ENCODE measurements around the gene KLHDC3.
A peak's percentile ranks its signal among the peaks of the same experiment; 100 is the strongest.
"Not testable (repeated sequence)": the region's sequence is repeated elsewhere in the genome, so short reads cannot be mapped to it uniquely, and the experiment has no call there.

Gene KLHDC3

GRCh38 chr6:43029120-43029519 is 15.1 kb downstream of the KLHDC3 start:
- DNase-seq (ENCODE audit: low spot score) = no peak

- no peak for DNase-seq (ENCODE audit: low spot score)
Observed at GRCh38 chr6:43032326-43032725, 18.3 kb downstream of the KLHDC3 start.

DNA sequence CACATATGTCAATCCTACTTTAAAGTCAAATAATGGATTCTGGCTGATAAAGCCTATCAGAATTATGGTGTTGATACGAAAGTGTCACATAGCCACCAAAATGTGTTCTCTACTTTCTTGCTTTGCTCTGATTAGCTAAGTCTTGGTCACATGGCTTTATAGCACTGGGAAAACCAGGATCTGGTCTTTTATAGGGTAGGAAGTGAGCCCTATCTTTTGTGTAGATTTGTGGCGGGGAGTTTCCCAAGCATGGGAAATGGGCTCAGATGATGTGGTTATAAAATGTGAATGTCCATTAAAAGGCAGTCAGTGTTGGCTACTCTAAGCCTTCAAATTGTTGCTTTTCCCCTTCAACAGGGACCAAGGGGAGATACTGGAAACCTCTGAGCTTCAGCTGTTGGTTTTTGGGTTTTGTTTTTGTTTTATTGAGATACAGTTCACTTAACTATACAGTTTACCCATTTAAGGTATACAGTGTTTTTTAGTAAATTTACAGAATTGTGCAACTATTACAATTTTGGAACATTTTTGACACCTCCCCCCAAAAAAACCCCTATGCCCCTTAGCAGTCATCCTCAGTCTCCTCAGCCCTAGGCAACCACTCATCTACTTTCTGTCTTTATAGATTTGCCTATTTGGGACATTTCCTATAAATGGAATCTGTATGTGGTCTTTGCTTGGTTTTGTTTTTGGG is 19.6 kb downstream of the KLHDC3 start:
- no peak for DNase-seq (ENCODE audit: low spot score)

DNA sequence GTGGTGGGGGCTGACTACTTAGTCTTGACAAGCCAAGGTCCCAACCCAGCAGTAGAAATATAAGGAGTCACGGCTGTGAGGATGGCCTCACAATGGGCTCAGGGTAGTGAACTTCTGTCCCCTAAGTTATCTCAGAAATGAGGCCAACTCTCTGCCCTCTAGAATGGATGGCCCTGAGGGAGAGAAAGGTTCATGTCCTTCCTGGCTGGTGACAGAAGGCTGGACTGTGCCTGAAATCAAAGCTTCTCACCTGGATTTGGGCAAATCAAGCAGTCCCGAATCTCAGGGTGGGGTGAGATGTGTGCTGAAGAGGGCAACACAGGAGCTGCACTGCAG is 20.1 kb downstream of the KLHDC3 start:
- no peak for DNase-seq (ENCODE audit: low spot score)

DNA sequence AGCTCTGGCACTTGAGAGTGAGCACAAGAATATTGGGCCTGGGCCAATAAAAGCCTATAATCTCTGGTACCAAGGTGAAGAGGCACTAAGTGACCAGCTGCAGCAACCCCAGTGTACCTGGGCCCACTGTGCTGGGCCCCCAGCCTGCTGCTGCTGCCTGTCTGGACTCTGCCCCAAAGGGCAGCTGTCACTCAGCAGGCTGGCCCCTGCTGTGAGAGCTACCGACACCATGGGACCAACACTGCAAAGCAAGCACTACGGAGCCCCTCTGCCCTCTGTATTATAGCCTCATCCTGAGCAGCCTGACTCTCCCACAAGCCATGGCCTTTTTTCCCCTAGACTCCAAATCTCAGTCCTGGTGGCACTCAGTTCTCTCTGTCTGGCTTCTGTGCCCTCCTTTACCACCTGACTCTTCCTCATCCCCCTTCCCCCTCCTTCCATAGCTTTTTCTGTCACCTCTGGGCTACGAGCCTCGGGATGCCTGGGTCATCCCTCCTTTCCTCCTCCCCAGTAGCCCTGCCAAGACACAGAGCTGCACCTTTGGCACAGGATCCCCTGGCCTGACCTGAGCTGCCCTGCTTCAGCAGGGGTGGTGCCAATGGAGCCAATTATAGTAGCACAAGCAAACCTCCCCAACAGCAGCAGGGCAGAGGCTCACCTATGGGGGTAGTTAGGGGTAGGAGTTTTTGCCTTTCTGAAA is 21.6 kb downstream of the KLHDC3 start:
- no peak for DNase-seq (ENCODE audit: low spot score)

GRCh38 chr6:43036712-43037111 is 22.7 kb downstream of the KLHDC3 start:
- no peak for DNase-seq (ENCODE audit: low spot score)

DNA sequence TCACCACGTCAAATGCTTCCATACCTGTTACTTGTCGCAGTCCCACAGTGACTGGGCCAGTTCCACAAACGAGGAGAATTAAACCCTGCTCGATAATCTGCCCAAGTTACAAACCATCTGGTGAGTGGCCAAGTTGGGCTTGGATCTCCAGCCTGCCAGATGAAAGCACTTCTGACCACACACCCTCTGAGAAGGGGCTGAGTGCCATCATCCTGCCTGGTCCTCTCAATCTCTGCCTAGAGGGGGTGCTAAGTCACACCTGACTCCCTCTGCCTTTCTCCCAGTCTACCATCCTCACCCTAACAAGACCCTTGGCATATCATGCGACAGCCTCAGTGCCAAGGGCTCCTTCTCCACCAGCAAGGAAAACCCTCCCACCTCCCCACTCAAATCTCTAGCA is 23.1 kb downstream of the KLHDC3 start:
- DNase-seq (ENCODE audit: low spot score) = no peak

GRCh38 chr6:43037706-43038105 is 23.7 kb downstream of the KLHDC3 start:
- no peak for DNase-seq (ENCODE audit: low spot score)

DNA sequence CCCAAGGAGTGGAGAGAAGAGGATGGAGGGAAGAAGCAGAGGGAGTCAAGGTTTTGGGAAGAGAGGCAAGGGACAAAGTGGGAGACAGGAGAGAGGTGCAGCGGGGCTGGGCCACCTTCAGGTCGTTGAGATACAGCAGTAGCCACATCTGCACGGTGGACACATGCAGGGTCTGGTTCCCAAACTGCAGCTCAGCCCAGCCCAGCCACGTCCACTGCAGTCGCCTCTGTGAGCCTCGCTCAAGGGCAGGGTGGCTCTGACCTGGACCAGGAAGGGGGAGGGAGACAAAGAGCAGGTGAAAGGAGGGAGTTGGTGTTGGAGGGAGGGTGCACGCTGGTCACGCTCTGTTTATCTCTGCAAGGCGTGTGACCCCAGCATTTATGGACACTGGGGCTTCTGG is 24.7 kb downstream of the KLHDC3 start:
- no peak for DNase-seq (ENCODE audit: low spot score)

GRCh38 chr6:43040542-43041257 is 26.7 kb downstream of the KLHDC3 start:
- DNase-seq (ENCODE audit: low spot score) = no peak

- DNase-seq (ENCODE audit: low spot score) = not testable (repeated sequence)
Observed at GRCh38 chr6:43041475-43041874, 27.4 kb downstream of the KLHDC3 start.

- no peak for DNase-seq (ENCODE audit: low spot score)
Observed at GRCh38 chr6:43043310-43043709, 29.3 kb downstream of the KLHDC3 start.

- no peak for DNase-seq (ENCODE audit: low spot score)
Observed at GRCh38 chr6:43045371-43045930, 31.4 kb downstream of the KLHDC3 start.

- DNase-seq (ENCODE audit: low spot score) = no peak
Observed at GRCh38 chr6:43047998-43048397, 33.9 kb downstream of the KLHDC3 start.

GRCh38 chr6:43050981-43051380 is 36.9 kb downstream of the KLHDC3 start:
- DNase-seq (ENCODE audit: low spot score) = no peak

DNA sequence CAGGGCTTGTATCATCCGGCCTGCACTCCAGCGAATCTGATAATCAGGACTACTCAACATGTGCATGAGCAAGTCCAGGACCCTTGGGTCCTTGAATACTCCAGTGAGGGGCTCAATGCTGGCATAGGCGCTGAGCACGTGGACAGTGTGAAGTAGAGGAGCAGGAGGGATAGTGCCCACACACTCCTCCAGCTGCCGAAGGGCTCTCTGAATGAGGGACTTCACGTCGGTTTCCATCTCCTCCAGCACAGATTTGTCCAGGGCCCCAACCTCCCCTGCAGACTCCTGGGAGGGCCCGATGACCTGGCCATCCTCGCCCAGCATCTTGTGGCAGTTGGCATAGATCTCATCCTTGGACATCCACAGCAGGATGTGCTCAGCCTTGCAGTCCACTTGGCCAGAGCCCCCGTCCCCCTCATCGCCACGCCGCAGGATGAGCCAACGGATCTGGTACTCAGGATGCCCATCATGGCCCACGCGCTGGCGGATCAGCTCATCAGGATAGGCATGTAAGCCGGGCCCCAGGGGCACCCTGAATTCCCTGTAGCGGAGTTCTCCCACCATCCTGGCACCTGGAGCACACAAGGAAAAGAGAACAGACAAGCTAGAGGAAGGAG is 38.3 kb downstream of the KLHDC3 start:
- DNase-seq (ENCODE audit: low spot score) = no peak

DNA sequence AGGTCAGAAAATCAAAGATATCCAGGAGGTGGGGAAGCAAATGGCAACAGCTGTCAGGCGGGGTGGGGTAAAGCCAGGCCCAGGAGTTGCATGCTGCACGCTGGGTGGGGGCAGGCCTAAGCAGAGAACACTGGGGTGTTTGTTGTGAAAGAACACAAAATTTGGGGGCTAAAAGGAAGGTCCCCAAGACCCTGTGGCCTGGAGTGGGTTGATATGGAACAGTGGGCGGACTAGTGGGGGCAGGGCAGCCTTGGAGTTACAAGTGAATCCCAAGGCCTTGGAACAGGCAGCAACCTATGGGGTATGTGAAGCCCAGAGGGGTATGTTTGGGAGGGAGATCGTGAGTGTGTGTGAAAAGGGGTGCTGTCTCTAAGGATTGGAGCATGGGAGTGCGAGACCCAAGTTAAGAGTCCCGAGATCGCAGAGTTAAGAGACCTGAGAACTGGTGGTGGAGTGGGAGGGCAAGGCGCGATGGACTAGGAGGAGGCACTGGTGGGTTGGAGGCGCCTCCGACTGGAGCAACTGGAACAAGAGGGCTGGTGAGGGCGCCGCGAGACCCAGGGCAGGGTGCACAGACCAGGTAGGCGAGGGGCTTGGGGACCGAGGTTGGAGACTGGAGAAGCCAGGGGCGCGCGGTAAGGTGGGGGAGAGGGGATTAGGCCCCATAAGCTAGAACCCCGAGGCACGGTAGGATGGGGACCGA is 38.9 kb downstream of the KLHDC3 start:
- DNase-seq (ENCODE audit: low spot score) = no peak

DNA sequence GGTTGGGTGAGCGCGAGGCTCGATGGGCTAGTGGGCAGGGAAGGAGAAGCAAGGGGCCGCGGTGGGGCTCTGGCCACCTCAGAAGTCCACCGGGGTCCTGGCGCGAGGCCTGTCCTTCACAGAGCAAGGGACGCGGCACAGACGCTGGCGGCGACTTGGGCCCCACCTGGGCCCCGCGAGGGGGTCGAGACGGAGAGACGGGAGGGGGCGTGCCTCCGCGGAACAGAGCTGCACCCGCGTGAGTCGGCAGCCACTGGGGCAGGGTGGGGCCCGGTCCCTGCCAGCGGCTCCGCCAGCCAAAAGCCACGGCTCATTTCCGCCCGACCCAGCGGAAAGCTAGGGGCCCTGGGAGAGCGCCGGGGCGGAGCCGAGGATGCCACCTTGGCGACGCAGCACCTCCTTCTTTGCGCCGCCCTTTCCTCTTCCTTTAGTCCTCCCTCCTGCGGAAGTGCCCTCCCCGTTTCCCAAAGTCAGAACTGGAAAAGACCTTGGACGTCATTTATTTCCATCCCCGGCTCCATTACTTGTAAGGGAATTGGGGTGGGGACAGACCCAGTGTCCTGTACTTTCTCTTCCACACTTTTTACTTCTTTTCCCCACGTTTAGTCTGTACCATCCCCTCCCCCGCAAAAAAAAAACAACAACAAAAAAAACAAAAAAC is 39.6 kb downstream of the KLHDC3 start, which contains the start of gene CUL7:
CUL7 (minus strand) TSS at position 307 of the 661 bp plus-strand sequence. CDS start 1,063 bp downstream, outside the sequence.
- peak; percentile 70 for DNase-seq (ENCODE audit: low spot score)

DNA sequence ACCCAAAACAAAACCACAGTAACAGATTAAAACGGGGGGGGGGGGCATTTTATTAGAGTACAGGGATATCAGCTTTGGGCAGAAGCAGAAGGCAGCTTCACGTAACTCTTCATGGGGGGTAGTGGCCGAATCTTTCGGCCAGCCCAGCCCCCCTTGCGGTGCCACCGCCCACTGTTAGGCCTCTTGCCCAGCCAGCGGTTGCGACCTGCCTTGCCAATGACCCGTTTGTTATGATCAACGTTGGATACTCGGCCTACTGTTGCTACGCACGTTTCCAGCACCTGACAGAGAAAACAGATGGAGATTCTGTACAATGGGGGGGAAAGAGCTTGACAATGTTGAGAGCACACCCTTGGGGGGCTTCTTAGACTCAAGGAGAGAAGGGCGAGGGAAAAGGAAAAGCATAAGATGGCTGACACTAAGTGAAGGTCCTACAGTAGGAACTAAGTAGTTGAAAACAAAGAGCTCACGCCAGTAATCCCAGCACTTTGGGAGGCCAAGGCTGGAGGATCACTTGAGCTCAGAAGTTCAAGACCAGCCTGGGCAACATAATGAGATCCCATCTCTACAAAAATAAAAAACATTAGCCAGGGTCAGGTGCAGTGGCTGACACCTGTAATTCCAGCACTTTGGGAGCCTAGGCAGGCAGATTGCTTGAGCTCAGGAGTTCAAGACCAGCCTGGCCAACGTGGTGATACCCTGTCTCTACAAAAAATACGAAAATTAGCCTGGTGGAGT is 40.3 kb downstream of the KLHDC3 start:
- no peak for DNase-seq (ENCODE audit: low spot score)

- no peak for DNase-seq (ENCODE audit: low spot score)
Observed at GRCh38 chr6:43055966-43056365, 41.9 kb downstream of the KLHDC3 start.

Data from pons (tissue), 1 donor.